ENCODE measurements around the gene ZNF768.
"Not testable (repeated sequence)": the region's sequence is repeated elsewhere in the genome, so short reads cannot be mapped to it uniquely, and the experiment has no call there.

ZNF768 gene

GRCh38 chr16:30509081-30509765 is 17.1 kb downstream of the ZNF768 start:
- no peak for DNase-seq (ENCODE audit: low spot score)

- DNase-seq (ENCODE audit: low spot score), result no peak
Measured at GRCh38 chr16:30503403-30504296, 22.7 kb downstream of the ZNF768 start.

- no peak for DNase-seq (ENCODE audit: low spot score)
Measured at GRCh38 chr16:30499284-30499683, 27.1 kb downstream of the ZNF768 start.

- DNase-seq (ENCODE audit: low spot score), result no peak
Measured at GRCh38 chr16:30494709-30495108, 31.7 kb downstream of the ZNF768 start.

GRCh38 chr16:30493941-30494488 is 32.4 kb downstream of the ZNF768 start:
- no peak for DNase-seq (ENCODE audit: low spot score)

- no peak for DNase-seq (ENCODE audit: low spot score)
Measured at GRCh38 chr16:30491744-30492308, 34.5 kb downstream of the ZNF768 start.

- DNase-seq (ENCODE audit: low spot score), result no peak
Measured at GRCh38 chr16:30491229-30491628, 35.1 kb downstream of the ZNF768 start.

- no peak for DNase-seq (ENCODE audit: low spot score)
Measured at GRCh38 chr16:30490210-30490609, 36.2 kb downstream of the ZNF768 start.

GRCh38 chr16:30488764-30489605 is 37.4 kb downstream of the ZNF768 start:
- DNase-seq (ENCODE audit: low spot score), result no peak

GRCh38 chr16:30485818-30486436 is 40.4 kb downstream of the ZNF768 start:
- DNase-seq (ENCODE audit: low spot score), result no peak

- DNase-seq (ENCODE audit: low spot score), result no peak
Measured at GRCh38 chr16:30484887-30485286, 41.5 kb downstream of the ZNF768 start.

GRCh38 chr16:30482366-30482765 is 44.0 kb downstream of the ZNF768 start:
- DNase-seq (ENCODE audit: low spot score), result peak; percentile 34

- no peak for DNase-seq (ENCODE audit: low spot score)
Measured at GRCh38 chr16:30481381-30481780, 45.0 kb downstream of the ZNF768 start.

- DNase-seq (ENCODE audit: low spot score), result no peak
Measured at GRCh38 chr16:30478766-30479478, 47.4 kb downstream of the ZNF768 start.

- DNase-seq (ENCODE audit: low spot score), result not testable (repeated sequence)
Measured at GRCh38 chr16:30477773-30478172, 48.6 kb downstream of the ZNF768 start.

- no peak for DNase-seq (ENCODE audit: low spot score)
Measured at GRCh38 chr16:30476991-30477390, 49.4 kb downstream of the ZNF768 start.

GRCh38 chr16:30474684-30475083 is 51.7 kb downstream of the ZNF768 start:
- DNase-seq (ENCODE audit: low spot score), result no peak

GRCh38 chr16:30474074-30474452 is 52.3 kb downstream of the ZNF768 start:
- DNase-seq (ENCODE audit: low spot score), result no peak
